DMS 273 treated with DMSO at 0.1 percent for 48 hours (cell line): Measurements from ENCODE around the gene NTRK3.

Experiments
- DNase-seq: peaks from one replicate; lab custom pipeline; 2025; lab: John Stamatoyannopoulos, UW

NTRK3 gene

GRCh38 chr15:88178631-88179030 lies 77.9 kb downstream of the NTRK3 start:
- DNase-seq, result no peak

GRCh38 chr15:88177451-88177850 lies 79.1 kb downstream of the NTRK3 start:
- no peak for DNase-seq

DNA sequence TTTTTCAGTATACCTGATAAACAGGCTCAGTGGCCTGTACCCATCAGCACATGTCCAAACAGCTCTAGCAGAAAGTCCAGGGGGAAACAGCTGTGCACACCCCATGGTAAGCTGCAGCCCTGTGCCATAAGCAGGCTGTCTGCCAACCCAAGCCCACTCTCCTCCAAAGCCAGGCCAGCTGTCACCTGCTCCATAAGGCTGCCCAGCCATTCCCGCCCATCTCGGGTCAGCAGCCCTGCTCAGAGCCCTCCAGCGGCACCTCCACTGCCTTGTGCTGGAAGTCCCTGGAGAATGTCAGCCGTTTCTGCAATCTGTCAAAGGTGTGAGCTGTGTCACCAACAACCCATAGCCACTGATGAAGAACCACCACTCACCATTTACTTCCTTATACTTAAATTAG lies 82.0 kb downstream of the NTRK3 start:
- DNase-seq, result peak; percentile 60

DNA sequence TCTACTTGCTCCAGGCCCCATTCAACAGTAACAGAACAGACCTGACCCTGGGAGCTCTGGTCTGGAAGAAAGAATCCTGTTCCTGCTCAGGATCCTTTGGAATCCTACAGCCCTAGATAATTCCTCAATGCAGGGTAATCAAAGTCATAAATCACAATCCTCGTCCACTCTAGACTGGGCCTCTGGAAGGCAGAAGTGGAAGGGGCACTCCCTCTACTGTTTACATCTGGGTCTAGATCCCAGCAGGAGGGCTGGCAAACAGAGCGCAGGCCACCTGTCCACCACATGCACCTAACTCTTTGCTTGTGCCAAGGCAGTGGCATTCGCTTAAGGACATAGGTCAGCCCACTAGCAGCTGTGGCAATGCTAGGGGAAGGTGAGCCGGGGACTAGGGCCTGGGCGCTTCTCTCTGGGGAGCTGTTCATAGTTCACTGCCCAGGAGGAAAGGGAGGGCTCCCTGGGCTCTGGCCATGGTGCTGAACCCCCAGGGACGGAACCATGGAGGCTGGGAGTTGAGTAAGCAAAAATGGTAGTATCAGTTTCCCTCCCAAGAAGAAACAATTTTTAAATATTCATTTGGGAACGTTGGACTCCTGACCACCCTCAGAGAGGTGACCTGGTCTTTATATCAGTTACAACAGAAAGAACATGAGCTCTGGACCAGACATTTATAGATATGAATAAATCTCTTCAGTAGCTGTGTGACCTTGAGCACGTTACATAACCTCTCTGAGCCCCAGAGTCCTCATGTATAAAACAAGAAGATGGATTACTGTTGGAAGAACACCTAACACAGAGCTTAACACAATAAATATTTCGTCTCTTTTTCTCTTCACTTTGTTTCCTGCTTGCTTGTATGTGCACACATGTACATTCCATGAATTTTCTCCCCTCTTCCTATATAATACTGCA lies 90.2 kb downstream of the NTRK3 start:
- DNase-seq, result no peak

GRCh38 chr15:88161636-88162035 lies 94.9 kb downstream of the NTRK3 start:
- DNase-seq, result no peak

DNA sequence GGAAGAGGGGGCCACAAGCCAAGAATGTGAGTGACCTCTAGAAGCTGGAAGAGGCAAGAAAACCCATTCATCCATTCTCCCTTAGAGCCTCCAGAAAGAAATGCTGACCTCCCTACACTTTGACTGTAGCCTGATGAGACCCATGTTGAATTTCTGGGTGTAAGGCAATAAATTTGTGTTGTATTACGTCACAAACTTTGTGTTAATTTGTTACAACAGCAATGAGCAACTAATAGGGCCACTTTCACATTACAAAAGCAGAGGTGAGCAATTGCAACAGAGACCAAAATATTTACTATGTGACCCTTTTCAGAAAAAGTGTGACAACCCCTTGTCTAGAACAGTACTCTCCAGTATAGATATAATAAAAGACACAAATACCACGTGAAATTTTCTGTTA lies 101.2 kb downstream of the NTRK3 start:
- DNase-seq, result no peak

- DNase-seq, result no peak
These were observed 103.9 kb downstream of the NTRK3 start for GRCh38 chr15:88152672-88153071.

DNA sequence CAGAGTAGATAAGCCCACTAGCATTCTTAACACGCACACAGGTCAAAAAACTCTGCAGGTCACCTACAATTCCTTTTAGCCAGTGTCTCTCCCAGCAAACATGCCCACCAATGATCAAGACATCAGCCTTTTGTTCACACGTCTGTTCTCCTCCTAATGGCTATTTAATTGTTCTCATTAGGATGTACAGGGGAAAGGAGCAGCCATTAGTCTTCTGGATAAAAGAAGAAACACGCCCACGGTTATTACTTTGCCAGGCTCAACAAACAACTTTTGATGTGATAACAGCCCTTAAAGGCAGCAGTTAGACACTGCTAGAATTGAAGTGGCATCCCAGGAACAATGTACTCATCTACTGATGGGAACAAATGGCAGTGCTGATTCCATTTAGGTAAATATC lies 108.8 kb downstream of the NTRK3 start:
- no peak for DNase-seq

DNA sequence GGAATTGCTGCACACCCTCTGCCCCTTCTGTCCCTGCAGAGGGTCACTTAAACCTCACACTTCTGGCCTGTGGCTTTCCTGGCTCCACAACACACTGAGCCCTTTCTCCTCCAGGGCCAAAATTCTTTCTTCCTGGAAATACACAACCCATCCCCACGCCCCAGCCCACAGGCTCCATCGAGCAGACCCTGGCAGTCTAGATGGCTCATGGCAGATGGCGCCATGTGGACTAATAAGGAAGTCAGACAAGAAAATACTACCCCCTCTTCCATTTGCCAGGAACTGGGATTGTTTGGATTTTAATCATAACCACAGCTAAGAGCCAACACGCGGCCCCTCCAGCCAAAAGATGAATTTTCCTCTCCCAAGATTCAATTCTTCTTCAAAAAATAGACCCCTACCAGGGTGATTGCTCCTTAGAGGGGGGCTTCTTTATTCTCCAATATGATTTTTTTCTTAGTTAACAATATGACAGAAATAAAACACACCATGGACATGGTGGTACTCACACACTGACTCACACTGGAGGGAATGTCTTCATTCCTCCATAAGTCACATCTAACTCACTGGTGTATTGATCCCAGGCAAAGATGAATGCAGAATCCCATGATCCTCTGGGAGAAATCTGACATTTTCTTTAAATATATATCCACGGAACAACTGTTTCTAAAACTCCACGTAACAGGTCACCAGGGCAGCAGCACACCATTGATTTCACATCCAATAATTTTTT lies 111.5 kb downstream of the NTRK3 start:
- DNase-seq, result no peak

DNA sequence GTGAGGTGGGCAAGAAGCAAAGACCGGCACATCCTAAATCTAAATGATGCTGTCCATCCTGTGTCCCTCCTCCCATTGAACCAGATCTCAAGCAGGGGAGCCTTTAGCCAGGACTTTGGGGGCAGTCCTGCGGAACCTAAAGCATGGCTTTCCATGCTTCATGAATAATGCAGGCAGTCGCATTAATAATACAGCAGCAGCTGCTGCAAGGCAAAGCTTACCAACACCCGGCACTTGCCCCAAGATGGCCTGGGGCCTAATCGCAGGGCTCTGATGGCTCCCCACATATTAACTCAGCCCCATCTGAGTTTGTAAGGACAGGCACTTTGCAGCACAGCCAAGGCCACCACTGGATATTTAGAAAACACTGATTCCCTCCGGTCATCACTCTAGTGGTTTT lies 114.4 kb downstream of the NTRK3 start:
- no peak for DNase-seq

- DNase-seq, result no peak
These were observed 115.2 kb downstream of the NTRK3 start for GRCh38 chr15:88141269-88141889.

- no peak for DNase-seq
These were observed 116.1 kb downstream of the NTRK3 start for GRCh38 chr15:88140398-88140797.

GRCh38 chr15:88139936-88140335 lies 116.6 kb downstream of the NTRK3 start:
- DNase-seq, result no peak

DNA sequence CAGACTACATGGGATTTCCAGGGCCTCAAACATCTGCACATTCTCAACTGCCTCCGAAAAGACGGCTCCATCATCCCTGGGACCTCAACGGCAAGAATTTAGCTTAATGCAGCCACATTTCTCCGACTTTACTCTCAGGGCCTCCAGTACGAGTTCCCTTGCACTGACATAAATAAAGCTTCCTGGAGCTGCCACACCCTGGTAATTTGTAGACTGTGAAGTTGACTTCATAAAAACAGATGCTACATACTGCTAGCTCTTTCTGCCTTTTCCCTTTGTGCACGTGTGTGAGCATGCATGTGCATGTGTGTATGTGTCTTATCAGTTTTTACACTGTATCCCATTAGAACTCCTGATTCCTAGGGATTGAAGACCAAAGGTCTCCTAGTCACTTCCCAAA lies 122.7 kb downstream of the NTRK3 start:
- no peak for DNase-seq

GRCh38 chr15:88132499-88132898 lies 124.0 kb downstream of the NTRK3 start:
- DNase-seq, result no peak

GRCh38 chr15:88131937-88132336 lies 124.6 kb downstream of the NTRK3 start:
- DNase-seq, result no peak

DNA sequence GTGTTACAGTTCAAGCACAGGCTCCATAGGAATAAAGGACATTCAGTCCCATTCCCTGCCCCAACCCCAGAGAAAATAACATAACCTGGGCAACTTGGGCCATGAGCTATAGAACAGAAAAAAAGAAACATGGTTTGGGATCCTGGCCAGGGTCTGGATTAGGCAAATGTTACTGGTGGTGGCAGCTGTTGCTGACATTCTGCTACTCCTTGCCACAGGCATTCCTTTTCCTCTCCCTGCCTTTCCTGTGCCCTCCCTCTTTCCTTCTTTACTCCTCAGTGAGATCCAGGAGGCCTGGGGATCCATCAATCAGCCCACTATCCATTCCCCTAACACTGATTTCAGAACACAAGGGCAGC lies 129.1 kb downstream of the NTRK3 start:
- DNase-seq, result peak; percentile 89

GRCh38 chr15:88126695-88127431 lies 129.7 kb downstream of the NTRK3 start:
- no peak for DNase-seq

- DNase-seq, result no peak
These were observed 131.0 kb downstream of the NTRK3 start for GRCh38 chr15:88125576-88125975.

GRCh38 chr15:88124199-88124598 lies 132.3 kb downstream of the NTRK3 start:
- no peak for DNase-seq

DNA sequence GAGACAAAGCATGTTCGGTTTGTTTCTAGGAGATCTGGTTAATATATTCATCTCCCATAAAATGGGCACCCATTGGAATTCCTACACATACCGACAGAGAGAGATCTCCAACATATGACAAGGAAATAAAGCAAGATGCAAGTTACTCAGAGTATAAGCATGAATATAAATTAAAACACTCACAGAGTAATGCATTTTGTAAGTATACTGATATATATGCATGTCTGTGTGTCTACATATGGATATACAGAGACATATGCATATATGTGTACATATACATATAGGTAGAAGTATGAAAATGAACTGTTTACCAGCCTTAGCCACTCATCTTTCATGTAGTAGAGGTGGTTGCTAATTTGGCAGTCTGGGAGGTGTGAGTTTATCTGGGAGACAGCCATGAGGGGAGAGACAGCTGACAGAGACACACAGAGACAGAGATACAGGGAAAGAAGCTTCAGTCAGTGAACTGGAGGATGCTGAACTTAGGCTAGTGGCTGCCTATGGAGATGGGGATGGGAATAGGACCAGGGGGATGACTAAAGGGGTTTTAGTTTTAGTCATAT lies 134.5 kb downstream of the NTRK3 start:
- no peak for DNase-seq

- no peak for DNase-seq
These were observed 136.5 kb downstream of the NTRK3 start for GRCh38 chr15:88120026-88120425.
